NCI-H2081 (cell line): ENCODE measurements around the gene GAS2L1.
A peak's percentile ranks its signal among the peaks of the same experiment; 100 is the strongest.
"Not testable (repeated sequence)": the region's sequence is repeated elsewhere in the genome, so short reads cannot be mapped to it uniquely, and the experiment has no call there.

Experiments used
- DNase-seq, 2 experiments: peaks; one replicate each; lab custom pipeline; 2025; lab: John Stamatoyannopoulos, UW

The GAS2L1 gene

GRCh38 chr22:29342177-29342576 is 35.7 kb downstream of the GAS2L1 start:
- no peak for DNase-seq

GRCh38 chr22:29342577-29343312 is 36.3 kb downstream of the GAS2L1 start:
- DNase-seq, result no peak

GRCh38 chr22:29343313-29343805 is 36.9 kb downstream of the GAS2L1 start:
- DNase-seq, result peak in 1 of 2 experiments; percentile 19

- peak; percentile 73 to 85 for DNase-seq
Measured at GRCh38 chr22:29344137-29344536, 37.7 kb downstream of the GAS2L1 start.

- DNase-seq, result not testable (repeated sequence)
Measured at GRCh38 chr22:29344889-29345288, 38.4 kb downstream of the GAS2L1 start.

- no peak for DNase-seq
Measured at GRCh38 chr22:29345932-29346331, 39.5 kb downstream of the GAS2L1 start.

GRCh38 chr22:29346659-29347058 is 40.2 kb downstream of the GAS2L1 start:
- no peak for DNase-seq

- no peak for DNase-seq
Measured at GRCh38 chr22:29348041-29348440, 41.6 kb downstream of the GAS2L1 start.

GRCh38 chr22:29348956-29349355 is 42.5 kb downstream of the GAS2L1 start:
- no peak for DNase-seq

GRCh38 chr22:29351042-29351441 is 44.6 kb downstream of the GAS2L1 start:
- no peak for DNase-seq

- DNase-seq, result no peak
Measured at GRCh38 chr22:29351891-29352290, 45.4 kb downstream of the GAS2L1 start.

- DNase-seq, result no peak
Measured at GRCh38 chr22:29352778-29353177, 46.3 kb downstream of the GAS2L1 start.

GRCh38 chr22:29353286-29353685 is 46.8 kb downstream of the GAS2L1 start:
- DNase-seq, result no peak

- DNase-seq, result no peak
Measured at GRCh38 chr22:29353860-29354259, 47.4 kb downstream of the GAS2L1 start.

GRCh38 chr22:29357193-29357890 is 50.9 kb downstream of the GAS2L1 start:
- not testable (repeated sequence) for DNase-seq

- DNase-seq, result no peak
Measured at GRCh38 chr22:29359469-29359868, 53.0 kb downstream of the GAS2L1 start.
